Smooth muscle cell (in vitro differentiated cells): ENCODE results near the gene LRRC74A. TPM values are rescaled to one million over a fixed set of nuclear protein-coding genes. Genes with fewer than 3 reads are reported as not detected.

ENCODE experiments used
- DNase-seq: peaks from one replicate; lab custom pipeline; 2025; ENCODE audit not compliant: unreplicated experiment; lab: John Stamatoyannopoulos, UW
- H2AFZ ChIP-seq: fragments of 200-600 bp; sonication (generic); 2 replicates; pipeline ENCODE4 v1.6.0; 2016; ENCODE audit warnings: antibody characterized with exemption, low read depth, mild to moderate bottlenecking
- H3F3A ChIP-seq: fragments of 200-600 bp; sonication (generic); 2 replicates; pipeline ENCODE4 v1.6.0; 2017; ENCODE audit warnings: antibody characterized with exemption, low read depth
- H3K27ac ChIP-seq: fragments of 200-600 bp; sonication (generic); 2 replicates; pipeline ENCODE4 v1.5.1; 2016; ENCODE audit warnings: low read depth, mild to moderate bottlenecking
- H3K27me3 ChIP-seq: fragments of 200-600 bp; sonication (generic); 2 replicates; pipeline ENCODE4 v1.6.1; 2016; ENCODE audit warnings: low read depth, mild to moderate bottlenecking
- H3K36me3 ChIP-seq: fragments of 200-600 bp; sonication (generic); 2 replicates; pipeline ENCODE4 v1.5.1; 2016; ENCODE audit warnings: low read depth
- H3K4me1 ChIP-seq: fragments of 200-600 bp; sonication (generic); 2 replicates; pipeline ENCODE4 v1.5.1; 2016; ENCODE audit warnings: low read depth
- H3K4me2 ChIP-seq: fragments of 200-600 bp; sonication (generic); 2 replicates; pipeline ENCODE4 v1.6.0; 2016; ENCODE audit warnings: mild to moderate bottlenecking
- H3K4me3 ChIP-seq: fragments of 200-600 bp; sonication (generic); 2 replicates; pipeline ENCODE4 v1.5.1; 2016; ENCODE audit warnings: mild to moderate bottlenecking
- H3K79me2 ChIP-seq: fragments of 200-600 bp; sonication (generic); 2 replicates; pipeline ENCODE4 v1.6.0; 2016; ENCODE audit warnings: low read depth, mild to moderate bottlenecking
- H3K9ac ChIP-seq: fragments of 200-600 bp; sonication (generic); 2 replicates; pipeline ENCODE4 v1.6.0; 2016; ENCODE audit warnings: low read depth
- H3K9me3 ChIP-seq: fragments of 200-600 bp; sonication (generic); replicated peaks from 2 replicates; pipeline ENCODE4 v1.5.1; 2016; ENCODE audit warnings: low read depth
- H4K20me1 ChIP-seq: fragments of 200-600 bp; sonication (generic); 2 replicates; pipeline ENCODE4 v1.6.0; 2016; ENCODE audit warnings: low read depth
- WGBS: methylation state at CpG from one replicate; pipeline ENCODE4 v1.1.7; 2016; ENCODE audit warnings: low lambda C conversion rate; 5-methylcytosine and 5-hydroxymethylcytosine counted together
- polyA plus RNA-seq: library from polyadenylated mRNA; unstranded; fragments of >200 nt; fragmentation: Nextera tagmentation; extraction: Ambion mirVana; gene quantifications from 2 replicates; pipeline ENCODE4 v1.2.1, GENCODE V29; 2016
- total RNA-seq: library from RNA; depleted of rRNA; stranded (reverse); fragments of >200 nt; gene quantifications from 2 replicates; pipeline ENCODE4 v1.2.3, GENCODE V29; 2014
- TF ChIP-seq, protein P1 (sequence below): fragments of 200-600 bp; sonication (generic); IDR thresholded peaks from 2 replicates; pipeline ENCODE4 v1.5.1; 2017; ENCODE audit warnings: borderline replicate concordance, mild to moderate bottlenecking, antibody characterized with exemption; ENCODE audit not compliant: insufficient read depth, poor library complexity, severe bottlenecking

Gene LRRC74A
- total and polyA plus RNA-seq, 2 experiments from 2014 or later: not detected

DNA sequence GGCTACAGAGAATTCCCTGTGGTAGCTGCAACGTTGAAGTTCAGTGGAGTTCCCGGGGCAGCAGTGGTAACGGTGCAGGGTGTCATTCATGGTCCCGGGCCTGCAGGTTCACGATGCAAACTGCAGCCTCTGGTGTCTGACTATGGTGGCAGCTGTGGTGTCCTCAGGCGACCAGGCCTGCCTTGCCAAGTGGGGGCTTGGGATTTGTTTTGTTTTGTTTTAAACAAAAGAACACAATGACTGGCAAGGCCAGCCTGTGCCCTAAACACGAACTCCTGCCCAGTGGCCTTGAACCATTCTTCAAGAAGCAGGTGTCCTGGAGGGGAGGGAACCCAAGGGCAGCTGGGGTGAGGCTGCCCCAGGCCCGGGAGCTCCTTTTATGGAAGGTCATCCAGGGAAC lies 48.5 kb downstream of the LRRC74A start:
- Histone ChIP-seq H3K4me3 (no peak overlapping the region), H2AFZ (no peak overlapping the region), H3K27ac (no peak overlapping the region), H3K27me3 (no peaks in the 10 kb centered on the region), H3K4me2 (no peak overlapping the region), H3K36me3 (no peaks in the 10 kb centered on the region), H3K9ac (no peak overlapping the region), H3F3A (no peaks in the 10 kb centered on the region), H3K4me1 (no peaks in the 10 kb centered on the region), H3K9me3 (no peaks in the 10 kb centered on the region), H3K79me2 (no peaks in the 10 kb centered on the region), H4K20me1 (no peaks in the 10 kb centered on the region)
- 86% methylated on average over 8 of the region's 8 CpGs for WGBS
- TF ChIP-seq, protein P1, sequence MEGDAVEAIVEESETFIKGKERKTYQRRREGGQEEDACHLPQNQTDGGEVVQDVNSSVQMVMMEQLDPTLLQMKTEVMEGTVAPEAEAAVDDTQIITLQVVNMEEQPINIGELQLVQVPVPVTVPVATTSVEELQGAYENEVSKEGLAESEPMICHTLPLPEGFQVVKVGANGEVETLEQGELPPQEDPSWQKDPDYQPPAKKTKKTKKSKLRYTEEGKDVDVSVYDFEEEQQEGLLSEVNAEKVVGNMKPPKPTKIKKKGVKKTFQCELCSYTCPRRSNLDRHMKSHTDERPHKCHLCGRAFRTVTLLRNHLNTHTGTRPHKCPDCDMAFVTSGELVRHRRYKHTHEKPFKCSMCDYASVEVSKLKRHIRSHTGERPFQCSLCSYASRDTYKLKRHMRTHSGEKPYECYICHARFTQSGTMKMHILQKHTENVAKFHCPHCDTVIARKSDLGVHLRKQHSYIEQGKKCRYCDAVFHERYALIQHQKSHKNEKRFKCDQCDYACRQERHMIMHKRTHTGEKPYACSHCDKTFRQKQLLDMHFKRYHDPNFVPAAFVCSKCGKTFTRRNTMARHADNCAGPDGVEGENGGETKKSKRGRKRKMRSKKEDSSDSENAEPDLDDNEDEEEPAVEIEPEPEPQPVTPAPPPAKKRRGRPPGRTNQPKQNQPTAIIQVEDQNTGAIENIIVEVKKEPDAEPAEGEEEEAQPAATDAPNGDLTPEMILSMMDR: no peak
- no peak for DNase-seq

DNA sequence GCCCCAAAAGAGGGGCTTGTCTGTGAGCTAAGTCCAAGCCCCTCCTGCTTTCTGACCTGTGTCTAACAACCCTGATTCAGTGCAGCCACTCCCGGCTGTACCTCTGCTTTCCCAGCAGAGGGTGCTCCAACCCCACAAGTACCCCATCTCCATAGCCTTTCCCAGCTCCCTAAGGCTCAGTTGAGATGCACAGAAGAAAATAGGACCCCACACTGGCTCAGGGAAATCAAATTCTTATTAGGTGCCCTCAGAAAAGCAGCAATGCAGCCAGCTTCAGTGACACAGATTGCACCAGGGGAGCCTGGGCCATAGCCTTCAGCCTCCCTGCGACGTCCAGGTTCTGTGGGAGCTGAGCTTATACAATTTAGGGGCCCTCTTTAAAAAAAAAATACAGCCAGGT lies 49.9 kb downstream of the LRRC74A start:
- WGBS: 48% methylated on average over 3 of the region's 3 CpGs
- no peaks in the 10 kb centered on the region for H3F3A ChIP-seq
- no peak overlapping the region for H3K4me3 ChIP-seq
- H3K9ac ChIP-seq: no peak overlapping the region
- no peak overlapping the region for H2AFZ ChIP-seq
- no peaks in the 10 kb centered on the region for H3K36me3 ChIP-seq
- no peak overlapping the region for H3K27ac ChIP-seq
- no peaks in the 10 kb centered on the region for H3K9me3 ChIP-seq
- peak; percentile 13 for DNase-seq
- TF ChIP-seq, protein P1: peak; percentile 98
- no peaks in the 10 kb centered on the region for H3K4me1 ChIP-seq
- H3K79me2 ChIP-seq: no peaks in the 10 kb centered on the region
- no peaks in the 10 kb centered on the region for H3K27me3 ChIP-seq
- no peaks in the 10 kb centered on the region for H4K20me1 ChIP-seq
- H3K4me2 ChIP-seq: no peak overlapping the region

DNA sequence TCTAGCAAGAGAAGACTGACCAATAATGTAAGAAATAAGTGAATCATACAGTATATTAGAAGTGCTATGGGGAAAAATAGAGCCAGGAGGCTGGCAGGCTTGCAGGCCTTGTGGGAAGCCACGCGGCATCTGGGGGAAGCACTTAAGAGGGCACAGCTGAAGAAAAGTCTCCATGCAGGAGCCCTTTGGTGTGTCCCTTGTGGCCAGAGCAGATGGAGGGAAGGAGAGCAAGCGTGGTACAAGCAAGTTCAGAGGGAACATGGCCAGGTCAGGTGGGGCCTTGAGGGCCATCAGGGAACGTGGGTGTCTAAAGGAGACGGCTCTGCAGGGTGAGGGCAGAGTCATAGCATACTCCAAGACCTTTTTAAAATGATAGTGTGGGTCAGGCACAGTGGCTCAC lies 51.7 kb downstream of the LRRC74A start:
- Histone ChIP-seq H3F3A (no peaks in the 10 kb centered on the region), H3K27ac (no peak overlapping the region), H3K27me3 (no peaks in the 10 kb centered on the region), H3K4me3 (no peak overlapping the region), H3K4me1 (no peaks in the 10 kb centered on the region), H2AFZ (no peak overlapping the region), H3K79me2 (no peaks in the 10 kb centered on the region), H3K36me3 (no peaks in the 10 kb centered on the region), H3K4me2 (no peak overlapping the region), H3K9me3 (no peaks in the 10 kb centered on the region), H3K9ac (no peak overlapping the region), H4K20me1 (no peaks in the 10 kb centered on the region)
- no peak for DNase-seq
- TF ChIP-seq, protein P1: no peak
- 96% methylated on average over 5 of the region's 5 CpGs for WGBS

DNA sequence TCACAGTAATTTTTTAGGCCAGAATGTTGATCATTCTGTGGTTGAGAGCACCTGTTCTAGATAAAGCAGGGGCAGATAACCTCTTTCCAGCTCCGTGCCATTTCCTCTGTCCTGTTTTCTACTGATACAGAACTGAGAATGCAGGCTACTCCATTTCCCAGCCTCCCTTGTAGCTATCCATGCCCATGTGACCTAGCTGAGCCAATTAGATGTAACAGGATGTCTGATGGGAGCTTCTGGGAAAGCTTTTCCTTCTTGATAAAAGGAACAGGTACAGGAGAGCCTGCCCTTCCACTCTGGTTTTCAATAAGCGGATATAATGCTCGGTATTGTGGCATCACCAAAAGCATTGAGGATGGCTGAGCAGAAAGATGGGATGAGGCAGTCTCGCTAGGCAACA lies 54.2 kb downstream of the LRRC74A start:
- H3K4me2 ChIP-seq: no peak overlapping the region
- H3K27me3 ChIP-seq: no peaks in the 10 kb centered on the region
- H3F3A ChIP-seq: no peaks in the 10 kb centered on the region
- no peak overlapping the region for H3K27ac ChIP-seq
- no peaks in the 10 kb centered on the region for H3K79me2 ChIP-seq
- H3K4me1 ChIP-seq: peaks cover 5% of the 10 kb centered on the region
- no peaks in the 10 kb centered on the region for H3K36me3 ChIP-seq
- no peak for DNase-seq
- 98% methylated on average over 4 of the region's 4 CpGs for WGBS
- H3K9me3 ChIP-seq: no peaks in the 10 kb centered on the region
- no peaks in the 10 kb centered on the region for H4K20me1 ChIP-seq
- H3K4me3 ChIP-seq: no peak overlapping the region
- no peak overlapping the region for H2AFZ ChIP-seq
- H3K9ac ChIP-seq: no peak overlapping the region
- TF ChIP-seq, protein P1: no peak
